Measurements from ENCODE around the gene GPR162. TPM values are rescaled to one million over a fixed set of nuclear protein-coding genes. Genes with fewer than 3 reads are reported as not detected.
A peak's percentile ranks its signal among the peaks of the same experiment; 100 is the strongest.

The GPR162 gene
- polyA plus RNA-seq, 1 donor from 2014 or later, result 82.8 TPM

- Histone ChIP-seq H3K4me2 (ENCODE audit: low read length) (peak overlapping the region; percentile 36), H3K9ac (ENCODE audit: low read length) (peak overlapping the region; percentile 95), H3K27me3 (ENCODE audit: insufficient read depth, low read depth, low read length) (no peaks in the 10 kb centered on the region), H3K4me3 (ENCODE audit: low read length) (peak overlapping the region; percentile 58), H3K79me2 (replicated peaks; ENCODE audit: insufficient read depth, low read length) (peaks cover 29% of the 10 kb centered on the region), H4K20me1 (ENCODE audit: insufficient read depth) (no peaks in the 10 kb centered on the region), H3K36me3 (ENCODE audit: insufficient read depth, low read length) (no peaks in the 10 kb centered on the region), H3F3A (ENCODE audit: insufficient read depth, low read length, poor library complexity, severe bottlenecking) (peaks cover 10% of the 10 kb centered on the region), H2AFZ (ENCODE audit: low read depth, low read length) (no peak overlapping the region), H3K27ac (ENCODE audit: low read length) (peak overlapping the region; percentile 87), H3K9me2 (ENCODE audit: insufficient read depth, low read length) (no peaks in the 10 kb centered on the region), H3K9me3 (ENCODE audit: low read length) (no peaks in the 10 kb centered on the region)
- TF ChIP-seq REST (IDR thresholded peaks at IDR 0.05; ENCODE audit: borderline replicate concordance), result no peak
- no peak for TF ChIP-seq RAD21 (conservative IDR thresholded peaks at IDR 0.05)
- no peak for TF ChIP-seq POLR2AphosphoS5 (IDR thresholded peaks at IDR 0.05)
- peak; percentile 13 for TF ChIP-seq SMC3 (conservative IDR thresholded peaks at IDR 0.05; ENCODE audit: poor library complexity)
- TF ChIP-seq EP300 (conservative IDR thresholded peaks at IDR 0.05; ENCODE audit: poor library complexity, severe bottlenecking), result no peak
Observed at GRCh38 chr12:6826734-6827436, 5.3 kb downstream of the GPR162 start.

GRCh38 chr12:6827437-6827911 lies 5.9 kb downstream of the GPR162 start:
- no peak overlapping the region for H2AFZ ChIP-seq (ENCODE audit: low read depth, low read length)
- H3K4me3 ChIP-seq (ENCODE audit: low read length), result peak overlapping the region; percentile 58
- peak overlapping the region; percentile 87 for H3K27ac ChIP-seq (ENCODE audit: low read length)
- peak overlapping the region; percentile 95 for H3K9ac ChIP-seq (ENCODE audit: low read length)
- H4K20me1 ChIP-seq (ENCODE audit: insufficient read depth), result no peaks in the 10 kb centered on the region
- H3K9me2 ChIP-seq (ENCODE audit: insufficient read depth, low read length), result no peaks in the 10 kb centered on the region
- peaks cover 23% of the 10 kb centered on the region for H3K79me2 ChIP-seq (replicated peaks; ENCODE audit: insufficient read depth, low read length)
- no peaks in the 10 kb centered on the region for H3K9me3 ChIP-seq (ENCODE audit: low read length)
- peaks cover 10% of the 10 kb centered on the region for H3F3A ChIP-seq (ENCODE audit: insufficient read depth, low read length, poor library complexity, severe bottlenecking)
- peak overlapping the region; percentile 36 for H3K4me2 ChIP-seq (ENCODE audit: low read length)
- no peaks in the 10 kb centered on the region for H3K36me3 ChIP-seq (ENCODE audit: insufficient read depth, low read length)
- no peaks in the 10 kb centered on the region for H3K27me3 ChIP-seq (ENCODE audit: insufficient read depth, low read depth, low read length)
- peak; percentile 66 for TF ChIP-seq MXI1 (conservative IDR thresholded peaks at IDR 0.05; ENCODE audit: poor library complexity, severe bottlenecking)
- no peak for TF ChIP-seq EP300 (conservative IDR thresholded peaks at IDR 0.05; ENCODE audit: poor library complexity, severe bottlenecking)
- no peak for TF ChIP-seq SMC3 (conservative IDR thresholded peaks at IDR 0.05; ENCODE audit: poor library complexity)

GRCh38 chr12:6827982-6828780 lies 6.6 kb downstream of the GPR162 start, which contains the start of gene P3H3:
P3H3 (plus strand) TSS chr12:6828407; CDS start chr12:6828441, 34 bp downstream.
- TF ChIP-seq SMC3 (conservative IDR thresholded peaks at IDR 0.05; ENCODE audit: poor library complexity) (no peak), RAD21 (conservative IDR thresholded peaks at IDR 0.05) (peak; percentile 10), EP300 (conservative IDR thresholded peaks at IDR 0.05; ENCODE audit: poor library complexity, severe bottlenecking) (no peak), CTCF (IDR thresholded peaks at IDR 0.05; ENCODE audit: poor library complexity, severe bottlenecking) (peak; percentile 54), MXI1 (conservative IDR thresholded peaks at IDR 0.05; ENCODE audit: poor library complexity, severe bottlenecking) (no peak), REST (IDR thresholded peaks at IDR 0.05; ENCODE audit: borderline replicate concordance) (peak; percentile 30), POLR2AphosphoS5 (IDR thresholded peaks at IDR 0.05) (peak; percentile 75), EZH2 (IDR thresholded peaks at IDR 0.05; ENCODE audit: borderline replicate concordance, insufficient read depth, low read length, poor library complexity, severe bottlenecking) (no peak), TAF1 (IDR thresholded peaks at IDR 0.05; ENCODE audit: low read depth) (peak; percentile 41)
- Histone ChIP-seq H3K79me2 (replicated peaks; ENCODE audit: insufficient read depth, low read length) (peaks cover 17% of the 10 kb centered on the region), H3K27me3 (ENCODE audit: insufficient read depth, low read depth, low read length) (no peaks in the 10 kb centered on the region), H3K9me2 (ENCODE audit: insufficient read depth, low read length) (no peaks in the 10 kb centered on the region), H3K9ac (ENCODE audit: low read length) (peak within 1 kb of the TSS; percentile 95), H3K36me3 (ENCODE audit: insufficient read depth, low read length) (no peaks in the 10 kb centered on the region), H3K4me3 (ENCODE audit: low read length) (peak within 1 kb of the TSS; percentile 99), H3K27ac (ENCODE audit: low read length) (peak within 1 kb of the TSS; percentile 94), H3K9me3 (ENCODE audit: low read length) (no peaks in the 10 kb centered on the region), H3F3A (ENCODE audit: insufficient read depth, low read length, poor library complexity, severe bottlenecking) (peaks cover 10% of the 10 kb centered on the region), H2AFZ (ENCODE audit: low read depth, low read length) (peak within 1 kb of the TSS; percentile 23), H3K4me2 (ENCODE audit: low read length) (peak within 1 kb of the TSS; percentile 99), H4K20me1 (ENCODE audit: insufficient read depth) (no peaks in the 10 kb centered on the region)

Measured in neural cell (in vitro differentiated cells).